Measurements from ENCODE around the gene SAMM50.

Gene SAMM50

GRCh38 chr22:43946384-43946667 lies 8.9 kb upstream of the SAMM50 start:
- no peak for DNase-seq

GRCh38 chr22:43948836-43949406 lies 6.3 kb upstream of the SAMM50 start:
- DNase-seq: no peak

- no peak for DNase-seq
Observed at GRCh38 chr22:43951391-43951790, 3.9 kb upstream of the SAMM50 start.

GRCh38 chr22:43951966-43952365 lies 3.3 kb upstream of the SAMM50 start:
- DNase-seq: no peak

GRCh38 chr22:43953988-43954785 lies 1.1 kb upstream of the SAMM50 start:
- DNase-seq: no peak

- no peak for DNase-seq
Observed at GRCh38 chr22:43955883-43956782, 891 bp downstream of the SAMM50 start.

- DNase-seq: no peak
Observed at GRCh38 chr22:43956805-43957463, 1.7 kb downstream of the SAMM50 start.

GRCh38 chr22:43957871-43958270 lies 2.6 kb downstream of the SAMM50 start:
- no peak for DNase-seq

- no peak for DNase-seq
Observed at GRCh38 chr22:43964314-43964857, 9.1 kb downstream of the SAMM50 start.

- no peak for DNase-seq
Observed at GRCh38 chr22:43967069-43967468, 11.8 kb downstream of the SAMM50 start.

GRCh38 chr22:43968614-43969013 lies 13.4 kb downstream of the SAMM50 start:
- DNase-seq: no peak

- no peak for DNase-seq
Observed at GRCh38 chr22:43969021-43969878, 14.0 kb downstream of the SAMM50 start.

GRCh38 chr22:43969989-43970755 lies 14.9 kb downstream of the SAMM50 start:
- no peak for DNase-seq

GRCh38 chr22:43971112-43971511 lies 15.9 kb downstream of the SAMM50 start:
- no peak for DNase-seq

GRCh38 chr22:43972931-43973462 lies 17.8 kb downstream of the SAMM50 start:
- DNase-seq: no peak

GRCh38 chr22:43974028-43974545 lies 18.8 kb downstream of the SAMM50 start:
- DNase-seq: no peak

- no peak for DNase-seq
Observed at GRCh38 chr22:43975041-43975440, 19.8 kb downstream of the SAMM50 start.

- DNase-seq: no peak
Observed at GRCh38 chr22:43976861-43977795, 21.9 kb downstream of the SAMM50 start.

- no peak for DNase-seq
Observed at GRCh38 chr22:43978558-43978957, 23.3 kb downstream of the SAMM50 start.

- no peak for DNase-seq
Observed at GRCh38 chr22:43980579-43980978, 25.3 kb downstream of the SAMM50 start.

Measured in NCI-H524 treated with DMSO at 0.1 percent for 48 hours (cell line).